ENCODE results near the gene TXNRD1.
A peak's percentile ranks its signal among the peaks of the same experiment; 100 is the strongest.
"Not testable (repeated sequence)": the region's sequence is repeated elsewhere in the genome, so short reads cannot be mapped to it uniquely, and the experiment has no call there.

Gene TXNRD1

DNA sequence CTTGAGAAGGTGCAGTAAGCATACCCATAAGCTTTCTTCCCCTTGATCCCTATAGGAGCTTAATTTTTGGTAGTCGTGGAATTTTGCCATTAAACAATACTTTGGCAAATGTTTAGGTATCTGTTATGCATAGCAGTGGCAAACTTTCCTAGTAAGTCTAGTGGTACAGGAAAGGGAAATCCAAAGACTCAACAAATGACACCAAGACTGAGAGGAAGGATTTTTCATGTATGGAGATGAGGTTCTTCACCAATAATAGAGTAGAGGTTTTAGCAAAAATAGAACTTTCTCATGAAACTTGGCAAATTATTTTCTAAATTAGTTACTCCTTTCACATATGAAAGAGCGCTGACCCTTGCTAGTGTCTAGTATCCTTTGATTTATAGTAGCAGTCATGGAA is 90.8 kb downstream of the TXNRD1 start:
- DNase-seq, result no peak

DNA sequence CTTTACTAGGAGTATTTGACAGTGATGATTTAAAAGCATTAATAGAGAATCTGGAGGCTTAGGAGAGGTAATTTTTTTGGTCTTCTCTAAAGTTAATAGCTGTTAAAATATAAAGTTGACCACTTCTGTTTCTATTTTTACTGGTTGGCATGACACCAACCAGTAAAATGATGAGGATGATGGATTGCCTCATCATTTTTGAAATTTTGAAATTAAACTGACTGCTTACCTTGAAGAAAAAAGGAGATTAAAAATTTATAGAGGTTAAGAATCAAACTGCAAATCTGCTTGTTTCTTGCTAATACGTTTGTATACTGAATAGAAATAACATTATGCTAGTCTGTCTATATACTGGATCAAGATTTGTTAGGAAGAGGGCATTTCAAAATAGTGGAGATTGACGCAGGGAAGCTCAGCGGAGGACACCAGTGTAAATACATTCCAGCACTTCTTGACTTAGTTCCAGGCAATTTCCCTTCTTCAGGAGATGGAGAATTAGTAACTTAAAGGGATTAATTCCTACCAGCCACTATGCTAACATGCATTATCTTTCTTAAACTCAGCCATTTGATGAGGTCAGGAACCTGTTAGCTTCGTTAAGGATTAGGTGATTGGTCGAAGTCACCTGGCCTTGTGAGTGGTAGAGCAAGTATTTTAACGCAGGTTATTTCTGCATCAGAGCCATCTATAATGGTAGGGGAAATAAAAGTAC is 91.5 kb downstream of the TXNRD1 start:
- no peak for DNase-seq

DNA sequence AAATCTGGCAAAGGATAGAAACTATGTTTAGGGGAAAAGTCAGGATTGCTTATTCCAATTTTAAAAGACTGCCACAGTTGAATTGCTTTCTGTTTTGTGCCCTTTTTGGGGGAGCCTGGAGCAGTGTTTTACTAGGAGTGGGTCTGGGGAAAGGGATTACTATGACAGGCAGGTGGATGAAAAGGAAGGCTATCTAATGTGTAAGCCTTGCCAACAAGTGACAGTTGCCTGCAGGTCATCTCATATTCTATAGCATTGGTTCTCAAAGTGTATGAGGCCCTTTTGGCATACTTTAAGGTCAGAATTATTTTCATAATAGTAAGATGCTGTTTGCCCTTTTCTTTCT is 92.0 kb downstream of the TXNRD1 start:
- DNase-seq, result no peak

DNA sequence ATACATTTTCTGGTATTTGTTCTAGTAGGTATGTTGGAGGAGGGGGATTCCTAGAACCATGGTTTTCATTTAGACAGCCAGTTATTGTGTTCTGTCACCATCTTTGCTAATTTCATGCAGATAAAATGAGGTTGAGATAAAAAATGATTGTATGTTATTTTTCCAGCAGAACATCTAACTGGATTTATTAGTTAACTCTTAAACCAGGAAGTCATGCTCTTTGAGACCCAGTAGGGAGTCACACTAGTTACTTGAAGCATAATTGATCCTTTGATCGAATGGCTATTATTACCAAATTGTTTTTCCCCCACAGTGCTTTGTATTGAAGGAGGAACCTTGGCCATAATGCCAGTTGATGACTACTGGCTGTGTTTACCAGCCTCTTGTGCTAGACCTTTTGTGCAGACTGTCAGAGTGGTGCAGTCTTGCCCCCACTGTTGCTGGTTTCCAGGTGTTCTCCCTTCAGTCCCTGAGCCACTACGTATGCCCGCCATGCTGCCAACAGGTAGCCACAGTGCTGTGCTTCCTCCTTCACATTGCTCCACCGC is 93.9 kb downstream of the TXNRD1 start:
- DNase-seq, result no peak

DNA sequence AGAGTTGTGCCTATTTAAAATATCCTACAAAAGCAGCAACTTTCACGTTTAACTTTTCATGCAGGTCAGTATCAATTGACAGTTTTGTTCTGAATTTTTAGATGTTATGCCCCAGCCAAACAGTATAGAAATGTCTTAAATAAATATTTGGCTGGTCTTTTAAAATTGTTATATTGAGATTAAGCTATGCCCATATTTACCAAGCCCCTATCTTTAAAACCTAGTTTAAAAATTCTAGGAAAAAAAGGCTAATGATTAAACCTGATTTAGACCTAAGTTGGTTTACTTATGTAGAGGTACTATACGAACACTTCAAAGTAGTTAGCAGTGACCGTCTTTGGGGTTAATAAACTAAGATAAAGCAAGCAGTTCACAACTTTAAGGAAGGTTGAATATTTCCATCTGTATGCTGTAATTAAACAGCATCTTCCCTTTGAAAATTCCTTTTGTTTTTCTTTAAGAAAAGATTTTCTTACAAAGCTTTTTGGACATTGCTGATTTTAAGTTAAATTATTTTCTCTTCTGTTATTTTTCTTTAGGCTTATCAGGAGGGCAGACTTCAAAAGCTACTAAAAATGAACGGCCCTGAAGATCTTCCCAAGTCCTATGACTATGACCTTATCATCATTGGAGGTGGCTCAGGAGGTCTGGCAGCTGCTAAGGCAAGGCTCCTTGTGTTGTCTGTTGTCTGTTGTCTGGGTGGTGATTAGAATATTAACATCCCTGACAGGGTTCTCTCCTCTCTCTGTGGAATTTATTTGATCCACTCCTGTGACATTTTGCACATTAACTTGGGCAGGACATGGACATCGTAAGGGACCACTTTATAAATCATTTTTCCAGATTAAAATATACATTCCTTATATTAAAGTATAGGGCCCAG is 95.4 kb downstream of the TXNRD1 start:
- no peak for DNase-seq

- no peak for DNase-seq
Measured at GRCh38 chr12:104312202-104312601, 96.6 kb downstream of the TXNRD1 start.

DNA sequence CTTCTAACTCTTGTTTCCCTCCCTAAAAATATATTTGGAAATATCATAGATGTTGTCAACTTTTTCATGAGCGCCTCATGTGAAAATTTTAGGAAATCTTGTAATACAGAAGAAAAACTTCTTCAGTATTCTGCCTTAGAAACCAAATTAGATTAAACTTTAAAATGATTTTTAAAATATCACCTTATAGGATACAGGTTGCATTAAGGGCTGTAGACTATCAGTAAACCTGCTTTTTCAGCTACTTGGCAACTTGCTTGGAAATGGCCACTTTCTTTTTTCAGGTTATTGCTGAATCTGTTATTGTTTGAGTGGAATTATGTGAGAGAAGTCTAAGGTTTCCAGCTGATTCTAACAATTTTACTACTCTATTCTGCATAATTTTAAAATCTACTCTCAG is 97.1 kb downstream of the TXNRD1 start:
- DNase-seq, result no peak

DNA sequence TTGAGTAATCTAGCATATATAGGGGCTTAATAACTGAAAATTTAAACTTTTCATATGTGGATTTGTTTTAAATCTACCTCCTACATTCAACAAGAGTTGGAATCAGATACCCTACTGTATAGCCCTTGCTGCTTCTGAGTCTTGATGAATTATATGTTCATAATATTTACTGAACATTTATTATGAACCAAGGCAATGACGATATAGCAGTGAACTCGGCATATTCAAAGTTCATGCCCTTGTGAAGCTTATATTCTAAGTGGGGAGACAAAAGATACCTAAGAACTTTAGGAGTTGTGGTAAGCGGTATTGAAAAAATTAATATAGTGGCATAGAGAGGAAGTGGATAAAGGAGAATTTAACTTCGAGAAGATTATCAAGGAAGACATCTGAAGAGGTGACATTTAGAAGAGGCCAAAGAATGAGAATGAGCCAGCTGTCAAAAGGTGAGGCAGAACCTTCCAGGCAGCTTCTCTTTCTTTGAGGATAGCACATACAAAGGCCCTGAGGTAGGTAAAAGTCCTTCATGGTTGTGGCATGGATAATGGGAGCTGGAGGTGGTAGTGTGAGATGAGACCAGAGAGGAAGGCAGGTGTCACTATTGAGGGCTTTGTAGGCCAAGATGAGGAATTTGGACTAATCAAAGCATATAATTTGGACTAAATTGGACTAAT is 98.1 kb downstream of the TXNRD1 start:
- DNase-seq, result no peak

DNA sequence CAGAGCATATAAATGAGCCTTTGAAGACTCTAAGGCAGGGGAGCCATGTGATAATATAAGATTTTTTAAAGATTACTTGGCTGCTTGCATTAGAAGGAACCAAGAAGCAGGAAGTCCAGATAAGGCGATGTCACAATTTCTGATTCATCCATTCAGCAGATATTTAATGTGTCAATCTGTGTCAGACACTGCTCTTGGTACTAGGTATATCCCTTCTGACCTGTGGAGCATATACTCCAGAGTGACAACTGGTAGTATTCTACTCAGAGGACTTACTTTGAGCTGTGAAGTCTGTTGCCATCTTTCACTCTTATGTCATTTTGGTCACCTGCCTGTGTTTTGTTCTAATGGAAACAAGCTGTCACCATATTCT is 98.6 kb downstream of the TXNRD1 start:
- DNase-seq, result no peak

- DNase-seq, result no peak
Measured at GRCh38 chr12:104315326-104316224, 100.0 kb downstream of the TXNRD1 start.

- no peak for DNase-seq
Measured at GRCh38 chr12:104316936-104317335, 101.4 kb downstream of the TXNRD1 start.

- no peak for DNase-seq
Measured at GRCh38 chr12:104317538-104318210, 102.1 kb downstream of the TXNRD1 start.

GRCh38 chr12:104319028-104319427 is 103.4 kb downstream of the TXNRD1 start:
- DNase-seq, result no peak

- DNase-seq, result no peak
Measured at GRCh38 chr12:104319918-104320626, 104.5 kb downstream of the TXNRD1 start.

- DNase-seq, result peak; percentile 18
Measured at GRCh38 chr12:104320627-104321024, 105.0 kb downstream of the TXNRD1 start.

GRCh38 chr12:104321949-104322348 is 106.4 kb downstream of the TXNRD1 start:
- no peak for DNase-seq

DNA sequence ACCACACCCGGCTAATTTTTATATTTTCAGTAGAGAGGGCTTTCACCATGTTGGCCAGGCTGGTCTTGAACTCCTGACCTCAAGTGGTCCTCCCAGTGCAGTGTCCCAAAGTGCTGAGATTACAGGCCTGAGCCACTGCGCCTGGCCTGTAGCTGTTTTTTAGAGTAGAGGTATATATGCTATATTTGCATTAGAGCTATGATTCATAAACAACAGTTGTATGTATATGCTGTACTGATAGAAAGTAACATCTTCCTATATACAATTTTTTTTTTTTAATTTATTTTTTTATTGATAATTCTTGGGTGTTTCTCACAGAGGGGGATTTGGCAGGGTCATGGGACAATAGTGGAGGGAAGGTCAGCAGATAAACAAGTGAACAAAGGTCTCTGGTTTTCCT is 107.0 kb downstream of the TXNRD1 start:
- not testable (repeated sequence) for DNase-seq

DNA sequence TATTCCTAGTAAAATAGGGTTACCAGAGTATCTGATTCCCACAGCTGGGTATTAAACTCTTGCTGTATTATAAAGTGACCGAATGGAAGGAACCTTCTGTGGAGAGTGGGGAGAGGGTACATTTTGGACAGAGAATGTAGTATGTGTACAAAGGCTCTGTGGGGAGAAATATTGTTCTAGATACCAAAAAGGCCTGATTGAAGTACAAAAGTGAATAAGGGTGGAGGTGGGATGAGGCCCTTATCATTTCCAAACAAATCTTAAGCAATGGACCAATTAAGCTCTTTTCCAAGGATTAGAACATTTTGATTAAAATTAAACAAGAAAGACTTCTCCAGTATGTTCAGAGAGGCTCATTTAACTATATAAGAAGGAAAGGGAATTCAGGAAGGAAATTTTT is 108.3 kb downstream of the TXNRD1 start:
- DNase-seq, result no peak

GRCh38 chr12:104328278-104328677 is 112.7 kb downstream of the TXNRD1 start:
- DNase-seq, result not testable (repeated sequence)

- no peak for DNase-seq
Measured at GRCh38 chr12:104328790-104329189, 113.2 kb downstream of the TXNRD1 start.
